ENCODE data around the gene GABRB1.
A peak's percentile ranks its signal among the peaks of the same experiment; 100 is the strongest.

The GABRB1 gene

GRCh38 chr4:47270201-47270888 lies 239.0 kb downstream of the GABRB1 start:
- Histone ChIP-seq H3K27me3 (no peaks in the 10 kb centered on the region), H3K4me1 (peaks cover 25% of the 10 kb centered on the region), H3K4me3 (ENCODE audit: low read depth, low read length) (no peak overlapping the region), H3K36me3 (no peaks in the 10 kb centered on the region), H3K9me3 (no peaks in the 10 kb centered on the region)
- TF ChIP-seq CTCF (IDR thresholded peaks at IDR 0.05; ENCODE audit: low read depth, low read length): no peak
- DNase-seq: no peak

GRCh38 chr4:47271291-47271690 lies 239.9 kb downstream of the GABRB1 start:
- H3K4me3 ChIP-seq (ENCODE audit: low read depth, low read length): no peak overlapping the region
- no peaks in the 10 kb centered on the region for H3K27me3 ChIP-seq
- H3K9me3 ChIP-seq: no peaks in the 10 kb centered on the region
- DNase-seq: peak; percentile 41
- H3K4me1 ChIP-seq: peaks cover 25% of the 10 kb centered on the region
- no peaks in the 10 kb centered on the region for H3K36me3 ChIP-seq
- no peak for TF ChIP-seq CTCF (IDR thresholded peaks at IDR 0.05; ENCODE audit: low read depth, low read length)

- no peaks in the 10 kb centered on the region for H3K36me3 ChIP-seq
- no peak for DNase-seq
- no peaks in the 10 kb centered on the region for H3K9me3 ChIP-seq
- H3K27me3 ChIP-seq: no peaks in the 10 kb centered on the region
- peaks cover 22% of the 10 kb centered on the region for H3K4me1 ChIP-seq
- no peak overlapping the region for H3K4me3 ChIP-seq (ENCODE audit: low read depth, low read length)
- TF ChIP-seq CTCF (IDR thresholded peaks at IDR 0.05; ENCODE audit: low read depth, low read length): no peak
Observed at GRCh38 chr4:47274901-47275300, 243.5 kb downstream of the GABRB1 start.

- H3K4me3 ChIP-seq (ENCODE audit: low read depth, low read length): no peak overlapping the region
- no peaks in the 10 kb centered on the region for H3K9me3 ChIP-seq
- DNase-seq: no peak
- TF ChIP-seq CTCF (IDR thresholded peaks at IDR 0.05; ENCODE audit: low read depth, low read length): no peak
- H3K4me1 ChIP-seq: peaks cover 15% of the 10 kb centered on the region
- H3K27me3 ChIP-seq: no peaks in the 10 kb centered on the region
- H3K36me3 ChIP-seq: no peaks in the 10 kb centered on the region
Observed at GRCh38 chr4:47275595-47275994, 244.2 kb downstream of the GABRB1 start.

- TF ChIP-seq CTCF (IDR thresholded peaks at IDR 0.05; ENCODE audit: low read depth, low read length): no peak
- Histone ChIP-seq H3K9me3 (no peaks in the 10 kb centered on the region), H3K4me1 (peaks cover 10% of the 10 kb centered on the region), H3K36me3 (no peaks in the 10 kb centered on the region), H3K4me3 (ENCODE audit: low read depth, low read length) (no peak overlapping the region), H3K27me3 (no peaks in the 10 kb centered on the region)
- DNase-seq: no peak
Observed at GRCh38 chr4:47278631-47279030, 247.3 kb downstream of the GABRB1 start.

GRCh38 chr4:47287735-47288134 lies 256.4 kb downstream of the GABRB1 start:
- Histone ChIP-seq H3K9me3 (no peaks in the 10 kb centered on the region), H3K4me3 (ENCODE audit: low read depth, low read length) (no peak overlapping the region), H3K36me3 (no peaks in the 10 kb centered on the region), H3K4me1 (no peaks in the 10 kb centered on the region), H3K27me3 (no peaks in the 10 kb centered on the region)
- TF ChIP-seq CTCF (IDR thresholded peaks at IDR 0.05; ENCODE audit: low read depth, low read length): no peak
- DNase-seq: no peak

Data from BE2C (cell line).